ENCODE data around the gene BTAF1.

The BTAF1 gene

GRCh38 chr10:91987397-91988037, 63.9 kb downstream of the BTAF1 start:
- no peak for DNase-seq (ENCODE audit: low read depth in 1 of 2, low spot score in 1 of 2)
- TF ChIP-seq GABPA (IDR thresholded peaks at IDR 0.05; ENCODE audit: low read depth) (no peak), CTCF (IDR thresholded peaks at IDR 0.05; ENCODE audit: insufficient read depth, low read length) (no peak), POLR2AphosphoS5 (IDR thresholded peaks at IDR 0.05; ENCODE audit: low read depth) (no peak), SPI1 (IDR thresholded peaks at IDR 0.05; ENCODE audit: borderline replicate concordance, low read depth) (no peak), REST (IDR thresholded peaks at IDR 0.05; ENCODE audit: insufficient replicate concordance, low read depth) (no peak)
- no peak overlapping the region for H3K4me3 ChIP-seq (replicated peaks; ENCODE audit: insufficient read depth, low read length)
- H3K27ac ChIP-seq (replicated peaks): no peak overlapping the region
- H3K27me3 ChIP-seq (ENCODE audit: insufficient read depth, poor library complexity, severe bottlenecking): no peaks in the 10 kb centered on the region

- no peak for TF ChIP-seq CTCF (IDR thresholded peaks at IDR 0.05; ENCODE audit: insufficient read depth, low read length)
- TF ChIP-seq REST (IDR thresholded peaks at IDR 0.05; ENCODE audit: insufficient replicate concordance, low read depth): no peak
- no peak for TF ChIP-seq SPI1 (IDR thresholded peaks at IDR 0.05; ENCODE audit: borderline replicate concordance, low read depth)
- no peak for TF ChIP-seq GABPA (IDR thresholded peaks at IDR 0.05; ENCODE audit: low read depth)
- TF ChIP-seq POLR2AphosphoS5 (IDR thresholded peaks at IDR 0.05; ENCODE audit: low read depth): no peak
- DNase-seq (ENCODE audit: low read depth in 1 of 2, low spot score in 1 of 2): no peak
These were observed 68.5 kb downstream of the BTAF1 start for GRCh38 chr10:91992031-91992430.

GRCh38 chr10:91996266-91996665, 72.7 kb downstream of the BTAF1 start:
- H3K27ac ChIP-seq (replicated peaks): no peak overlapping the region
- no peak for DNase-seq (ENCODE audit: low read depth in 1 of 2, low spot score in 1 of 2)
- no peaks in the 10 kb centered on the region for H3K27me3 ChIP-seq (ENCODE audit: insufficient read depth, poor library complexity, severe bottlenecking)
- TF ChIP-seq SPI1 (IDR thresholded peaks at IDR 0.05; ENCODE audit: borderline replicate concordance, low read depth) (no peak), REST (IDR thresholded peaks at IDR 0.05; ENCODE audit: insufficient replicate concordance, low read depth) (no peak), CTCF (IDR thresholded peaks at IDR 0.05; ENCODE audit: insufficient read depth, low read length) (no peak), GABPA (IDR thresholded peaks at IDR 0.05; ENCODE audit: low read depth) (no peak), POLR2AphosphoS5 (IDR thresholded peaks at IDR 0.05; ENCODE audit: low read depth) (no peak)
- H3K4me3 ChIP-seq (replicated peaks; ENCODE audit: insufficient read depth, low read length): no peak overlapping the region

More at GRCh38 chr10:91992031-91992430, 68.5 kb downstream of the BTAF1 start:
- Histone ChIP-seq H3K4me3 (replicated peaks; ENCODE audit: insufficient read depth, low read length) (no peak overlapping the region), H3K27ac (replicated peaks) (no peak overlapping the region), H3K27me3 (ENCODE audit: insufficient read depth, poor library complexity, severe bottlenecking) (no peaks in the 10 kb centered on the region)

All from HL-60 (cell line).